ENCODE measurements around the gene SAE1. TPM values are rescaled to one million over a fixed set of nuclear protein-coding genes. Genes with fewer than 3 reads are reported as not detected.

SAE1 gene
- total RNA-seq, 1 experiment from 2014 or later: 234 TPM

- H3K27ac ChIP-seq (ENCODE audit: insufficient read length, low read depth, low read length): no peak overlapping the region
- H4K20me1 ChIP-seq (ENCODE audit: control insufficient read depth, insufficient read depth, insufficient read length): peaks cover 4% of the 10 kb centered on the region
- H2BK12ac ChIP-seq (ENCODE audit: insufficient read length, low read depth, low read length): no peak overlapping the region
- Mint-ChIP-seq H3K9me3 (peaks cover 0 to 3% of the 10 kb centered on the region in 2 experiments; a peak in 2 of 5 replicates), H3K4me1 (peaks cover 15 to 16% of the 10 kb centered on the region in 2 experiments), H3K36me3 (ENCODE audit: insufficient read depth in 1 of 3, low read depth in 3 of 3) (no peaks in the 10 kb centered on the region), H3K27me3 (ENCODE audit: low read depth) (0 out of 2 replicates have a peak, but pooled peaks cover 2% of the 10 kb centered on the region), H3K27ac (peak overlapping the region in 2 of 3 experiments; percentile 76 to 79; a peak in 4 of 7 replicates), H3K4me3 (peak overlapping the region; percentile 3 to 64; a peak in 4 of 5 replicates)
- H3K14ac ChIP-seq (ENCODE audit: insufficient read depth, low read length): peak overlapping the region; percentile 70; the same call in 1 of the 2 replicates
- no peak overlapping the region for H4K91ac ChIP-seq (ENCODE audit: insufficient read length, low read depth, low read length)
- no peak overlapping the region for H3T11ph ChIP-seq (ENCODE audit: low read length)
- H2AFZ ChIP-seq (ENCODE audit: low read length): no peak overlapping the region
- no peak overlapping the region for H2AK5ac ChIP-seq (ENCODE audit: insufficient read length, low read length)
- TF ChIP-seq CTCF (conservative IDR thresholded peaks at IDR 0.05): no peak
- DNase-seq: no peak
- H3K56ac ChIP-seq (ENCODE audit: insufficient read length, low read depth, low read length): no peak overlapping the region
- H3K4me2 ChIP-seq (ENCODE audit: insufficient read depth, insufficient read length, low read length): no peak overlapping the region
- H2BK5ac ChIP-seq (ENCODE audit: insufficient read length, low read length): no peak overlapping the region
- peaks cover 7% of the 10 kb centered on the region; the same call in 1 of the 2 replicates for H3K4me1 ChIP-seq (ENCODE audit: insufficient read depth, low read length)
- no CpG with 5 or more reads among the region's 16 CpGs for WGBS (ENCODE audit: extremely low coverage, insufficient read length, low lambda C conversion rate)
- H3K18ac ChIP-seq (ENCODE audit: insufficient read length, low read depth, low read length): peak overlapping the region; percentile 72
- H3K4ac ChIP-seq (ENCODE audit: low read depth, low read length): no peak overlapping the region; the same call in 1 of the 2 replicates
- H2BK20ac ChIP-seq (ENCODE audit: low read depth, low read length, poor library complexity, severe bottlenecking): no peak overlapping the region
- H3K27me3 ChIP-seq (ENCODE audit: insufficient read depth, low read length): no peaks in the 10 kb centered on the region
- H2BK15ac ChIP-seq (ENCODE audit: low read depth, low read length): no peak overlapping the region
- peak overlapping the region; percentile 51 for H2BK120ac ChIP-seq (ENCODE audit: low read depth, low read length, poor library complexity, severe bottlenecking)
- no peak overlapping the region for H3K23ac ChIP-seq (ENCODE audit: insufficient read length, low read depth, low read length)
- no peaks in the 10 kb centered on the region for H3K9me3 ChIP-seq (ENCODE audit: control insufficient read depth, low read depth, low read length)
- no peak overlapping the region for H3K9ac ChIP-seq (ENCODE audit: extremely low read depth, insufficient read length, low read length)
- peaks cover 20% of the 10 kb centered on the region for H3K23me2 ChIP-seq (ENCODE audit: insufficient read length, low read depth, low read length, poor library complexity, severe bottlenecking)
- no peaks in the 10 kb centered on the region for H3K79me1 ChIP-seq (ENCODE audit: insufficient read depth, low read depth, low read length, poor library complexity, severe bottlenecking)
- no peak overlapping the region for H4K8ac ChIP-seq (replicated peaks; ENCODE audit: insufficient read length, low read depth, low read length)
- H3K79me2 ChIP-seq (ENCODE audit: insufficient read depth, low read length): peaks cover 2% of the 10 kb centered on the region; the same call in 1 of the 2 replicates
- H4K5ac ChIP-seq (ENCODE audit: insufficient read length, low read depth, low read length): no peak overlapping the region
These were observed 102.0 kb downstream of the SAE1 start for GRCh38 chr19:47232422-47233211.

All from H9 (cell line).